Panc1 (cell line): ENCODE measurements around the gene CDS2. TPM values are rescaled to one million over a fixed set of nuclear protein-coding genes. Genes with fewer than 3 reads are reported as not detected.

Source experiments
- ATAC-seq: fragments of 200-7000 bp; cut with Tn5 transposase; 2 replicates; pipeline ENCODE4 v1.9.1; 2020; ENCODE audit warnings: mild to moderate bottlenecking, moderate library complexity
- BruUV-seq: library from RNA; stranded (reverse); fragments of 400-500 nt; replicated peaks from 2 replicates; lab custom pipeline; 2021; lab: Mats Ljungman, UMichigan
- CTCF ChIA-PET: fragments of 300-600 bp; sonication (Branson Sonifier 250); formaldehyde crosslinking; loops from one replicate; lab custom pipeline; 2022; ENCODE audit warnings: antibody characterized with exemption; lab: Charles Lee
- POLR2A ChIA-PET: fragments of 300-600 bp; sonication (Branson Sonifier 250); formaldehyde crosslinking; loops from one replicate; lab custom pipeline; 2022; ENCODE audit warnings: antibody characterized with exemption; lab: Charles Lee
- DNase-seq: peaks from one replicate; pipeline ENCODE4 v3.0.0-alpha.2; 2010; ENCODE audit warnings: low read depth, low spot score
- H3K27ac ChIP-seq: 2 replicates; pipeline ENCODE4 v1.5.1; 2011; ENCODE audit warnings: mild to moderate bottlenecking, low read length, inconsistent platforms
- H3K27me3 ChIP-seq: fragments of 200-500 bp; sonication (Bioruptor generic); 2 replicates; pipeline ENCODE4 v1.6.0; 2014; ENCODE audit warnings: low read length, inconsistent platforms; ENCODE audit not compliant: control insufficient read depth, insufficient read depth
- H3K36me3 ChIP-seq: fragments of 200-500 bp; sonication (Bioruptor generic); 2 replicates; pipeline ENCODE4 v1.5.1; 2014; ENCODE audit warnings: inconsistent platforms, mild to moderate bottlenecking, low read length, moderate library complexity; ENCODE audit not compliant: control insufficient read depth, insufficient read depth
- H3K4me1 ChIP-seq: 2 replicates; pipeline ENCODE4 v1.5.1; 2011; ENCODE audit warnings: inconsistent platforms, mild to moderate bottlenecking, low read length, moderate library complexity; ENCODE audit not compliant: control insufficient read depth, insufficient read depth
- H3K4me3 ChIP-seq, 2 experiments: 2 replicates each; pipeline ENCODE4 v1.5.1; 2011 to 2012; ENCODE audit warnings: low read depth in 2 of 2, low read length in 2 of 2, mild to moderate bottlenecking in 2 of 2, inconsistent platforms in 1 of 2, moderate library complexity in 1 of 2
- H3K9me3 ChIP-seq: fragments of 200-500 bp; sonication (Bioruptor generic); 2 replicates; pipeline ENCODE4 v1.5.1; 2014; ENCODE audit warnings: low read depth, mild to moderate bottlenecking, inconsistent platforms, low read length, moderate library complexity; ENCODE audit not compliant: control insufficient read depth, insufficient read depth
- CTCF ChIP-seq: fragments of 450-650 bp; IDR thresholded peaks from 2 replicates; pipeline ENCODE4 v1.5.1; 2017; ENCODE audit warnings: mild to moderate bottlenecking
- POLR2AphosphoS5 ChIP-seq: IDR thresholded peaks from 2 replicates; pipeline ENCODE4 v1.6.1; 2012; ENCODE audit warnings: mild to moderate bottlenecking, low read depth, low read length, moderate library complexity
- SIN3A ChIP-seq: IDR thresholded peaks from 2 replicates; pipeline ENCODE4 v1.6.1; 2012; ENCODE audit warnings: low read depth, mild to moderate bottlenecking, low read length, moderate library complexity, borderline replicate concordance; ENCODE audit not compliant: insufficient read depth
- TCF7L2 ChIP-seq: IDR thresholded peaks from 2 replicates; pipeline ENCODE4 v1.6.1; 2011; ENCODE audit warnings: mild to moderate bottlenecking, low read depth, low read length, inconsistent platforms
- in situ Hi-C: cut with HindIII; loops from 2 replicates; pipeline ENCODE4 v1.10.0; 2016; ENCODE audit warnings: low sequenced_read_pairs, low pct_unique_long_range_greater_than_20kb
- intact Hi-C: fragments of 100-400 bp; cut with micrococcal nuclease; formaldehyde crosslinking; loops from one replicate; pipeline ENCODE4 v1.10.0; 2022; ENCODE audit not compliant: unreplicated experiment
- total RNA-seq: library from RNA; stranded (reverse); gene quantifications from one replicate; pipeline ENCODE4 v1.2.1, GENCODE V29; 2021; ENCODE audit not compliant: unreplicated experiment
- TF ChIP-seq, protein P1 (sequence below), 2 experiments: IDR thresholded peaks; 2 replicates each; pipeline ENCODE4 v1.6.1; 2011 to 2012; ENCODE audit warnings: low read depth in 2 of 2, control low read depth in 1 of 2, low read length in 1 of 2, mild to moderate bottlenecking in 1 of 2, moderate library complexity in 1 of 2; ENCODE audit not compliant: insufficient read depth in 1 of 2

CDS2 gene
- total RNA-seq, 1 experiment from 2014 or later, result 54.0 TPM

DNA sequence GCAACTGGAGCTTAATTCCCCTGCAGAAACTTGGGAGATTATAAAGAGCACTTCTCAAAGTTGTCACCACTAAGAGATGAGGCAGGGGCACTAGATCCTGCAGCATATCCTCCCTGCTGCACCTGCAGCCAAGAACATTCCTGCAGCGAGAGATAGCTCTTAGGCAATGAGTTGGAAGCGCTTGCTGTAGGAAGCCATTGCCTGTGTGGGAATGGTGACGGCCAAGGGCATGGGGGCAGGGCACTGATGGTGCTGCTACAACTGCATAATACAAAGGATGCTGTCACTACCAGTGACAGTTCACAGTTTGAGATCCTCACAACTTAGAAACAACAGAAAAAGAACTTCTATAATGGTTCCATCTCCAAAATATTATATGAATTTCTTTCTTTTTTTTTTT lies 89.9 kb downstream of the CDS2 start:
- no TSS peak for BruUV-seq
- ATAC-seq, result no peak
- intact Hi-C loops, result no loop called here
- H3K4me3 ChIP-seq, result no peak overlapping the region
- no peaks in the 10 kb centered on the region for H3K9me3 ChIP-seq
- CTCF ChIA-PET, result interaction anchor here (0.6 kb wide), 1 partner anchor 144 kb away, joined by 8 read pairs; no protein-coding TSS in a partner anchor
- no peaks in the 10 kb centered on the region for H3K36me3 ChIP-seq
- H3K4me1 ChIP-seq, result no peaks in the 10 kb centered on the region
- TF ChIP-seq SIN3A, result no peak
- TF ChIP-seq, protein P1, sequence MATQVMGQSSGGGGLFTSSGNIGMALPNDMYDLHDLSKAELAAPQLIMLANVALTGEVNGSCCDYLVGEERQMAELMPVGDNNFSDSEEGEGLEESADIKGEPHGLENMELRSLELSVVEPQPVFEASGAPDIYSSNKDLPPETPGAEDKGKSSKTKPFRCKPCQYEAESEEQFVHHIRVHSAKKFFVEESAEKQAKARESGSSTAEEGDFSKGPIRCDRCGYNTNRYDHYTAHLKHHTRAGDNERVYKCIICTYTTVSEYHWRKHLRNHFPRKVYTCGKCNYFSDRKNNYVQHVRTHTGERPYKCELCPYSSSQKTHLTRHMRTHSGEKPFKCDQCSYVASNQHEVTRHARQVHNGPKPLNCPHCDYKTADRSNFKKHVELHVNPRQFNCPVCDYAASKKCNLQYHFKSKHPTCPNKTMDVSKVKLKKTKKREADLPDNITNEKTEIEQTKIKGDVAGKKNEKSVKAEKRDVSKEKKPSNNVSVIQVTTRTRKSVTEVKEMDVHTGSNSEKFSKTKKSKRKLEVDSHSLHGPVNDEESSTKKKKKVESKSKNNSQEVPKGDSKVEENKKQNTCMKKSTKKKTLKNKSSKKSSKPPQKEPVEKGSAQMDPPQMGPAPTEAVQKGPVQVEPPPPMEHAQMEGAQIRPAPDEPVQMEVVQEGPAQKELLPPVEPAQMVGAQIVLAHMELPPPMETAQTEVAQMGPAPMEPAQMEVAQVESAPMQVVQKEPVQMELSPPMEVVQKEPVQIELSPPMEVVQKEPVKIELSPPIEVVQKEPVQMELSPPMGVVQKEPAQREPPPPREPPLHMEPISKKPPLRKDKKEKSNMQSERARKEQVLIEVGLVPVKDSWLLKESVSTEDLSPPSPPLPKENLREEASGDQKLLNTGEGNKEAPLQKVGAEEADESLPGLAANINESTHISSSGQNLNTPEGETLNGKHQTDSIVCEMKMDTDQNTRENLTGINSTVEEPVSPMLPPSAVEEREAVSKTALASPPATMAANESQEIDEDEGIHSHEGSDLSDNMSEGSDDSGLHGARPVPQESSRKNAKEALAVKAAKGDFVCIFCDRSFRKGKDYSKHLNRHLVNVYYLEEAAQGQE (IDR thresholded peaks at IDR 0.05; ENCODE audit: insufficient read depth in 1 of 2, low read depth in 2 of 2, low read length in 1 of 2), result no peak
- TF ChIP-seq POLR2AphosphoS5, result no peak
- no peak for TF ChIP-seq TCF7L2
- TF ChIP-seq CTCF, result no peak
- in situ Hi-C loops, result no loop called here
- H3K27me3 ChIP-seq, result no peaks in the 10 kb centered on the region
- DNase-seq, result no peak
- no peak overlapping the region for H3K27ac ChIP-seq
- POLR2A ChIA-PET, result no interaction called here

GRCh38 chr20:5217616-5218015 lies 90.8 kb downstream of the CDS2 start:
- intact Hi-C loops, result no loop called here
- in situ Hi-C loops, result no loop called here
- Histone ChIP-seq H3K4me3 (no peak overlapping the region), H3K4me1 (peaks cover 2% of the 10 kb centered on the region), H3K27ac (no peak overlapping the region), H3K27me3 (no peaks in the 10 kb centered on the region), H3K36me3 (no peaks in the 10 kb centered on the region), H3K9me3 (no peaks in the 10 kb centered on the region)
- ChIA-PET CTCF (no interaction called here), POLR2A (no interaction called here)
- no peak for ATAC-seq
- no peak for DNase-seq
- BruUV-seq, result no TSS peak
- TF ChIP-seq TCF7L2, result no peak
- TF ChIP-seq SIN3A, result no peak
- TF ChIP-seq CTCF, result no peak
- TF ChIP-seq, protein P1 (IDR thresholded peaks at IDR 0.05; ENCODE audit: insufficient read depth in 1 of 2, low read depth in 2 of 2, low read length in 1 of 2), result no peak
- no peak for TF ChIP-seq POLR2AphosphoS5
